Measurements from ENCODE around the gene LSM14B.

The LSM14B gene

DNA sequence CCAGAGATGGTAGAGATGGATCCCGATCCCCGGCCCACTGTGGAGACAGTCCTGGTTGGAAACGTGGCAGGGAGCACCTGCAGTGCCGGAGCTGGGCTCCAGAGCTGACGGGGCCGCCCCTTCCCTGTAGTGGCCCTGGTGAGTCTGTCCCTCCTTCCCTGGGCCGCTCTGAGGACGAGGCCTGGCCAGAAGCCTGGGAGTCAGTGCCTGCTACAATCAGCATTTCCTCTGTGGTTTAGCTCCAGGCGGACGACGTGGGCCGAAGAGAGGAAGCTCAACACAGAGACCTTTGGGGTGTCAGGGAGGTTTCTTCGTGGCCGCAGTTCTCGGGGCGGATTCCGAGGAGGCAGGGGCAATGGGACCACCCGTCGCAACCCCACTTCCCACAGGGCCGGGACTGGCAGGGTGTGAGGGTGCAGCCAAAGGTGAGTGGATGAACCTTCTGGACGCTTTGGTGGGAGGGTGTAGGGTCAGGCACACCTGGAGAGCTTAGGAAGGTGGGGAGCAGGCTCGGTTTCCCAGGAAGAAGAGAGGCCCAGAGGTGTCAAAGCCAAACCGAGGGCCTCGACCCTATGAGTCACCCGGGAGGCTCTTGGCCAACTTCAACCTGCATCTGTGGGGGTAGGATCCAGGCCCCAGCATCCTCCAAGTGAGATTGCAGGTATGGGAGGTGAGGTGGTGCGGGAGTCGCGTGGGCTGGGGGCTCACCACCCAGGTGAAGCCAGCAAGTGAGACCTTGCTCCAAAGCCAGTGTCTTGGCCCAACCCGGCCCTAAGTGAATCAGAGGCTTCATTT is 11.0 kb downstream of the LSM14B start:
- peak; percentile 54 to 80 for DNase-seq

DNA sequence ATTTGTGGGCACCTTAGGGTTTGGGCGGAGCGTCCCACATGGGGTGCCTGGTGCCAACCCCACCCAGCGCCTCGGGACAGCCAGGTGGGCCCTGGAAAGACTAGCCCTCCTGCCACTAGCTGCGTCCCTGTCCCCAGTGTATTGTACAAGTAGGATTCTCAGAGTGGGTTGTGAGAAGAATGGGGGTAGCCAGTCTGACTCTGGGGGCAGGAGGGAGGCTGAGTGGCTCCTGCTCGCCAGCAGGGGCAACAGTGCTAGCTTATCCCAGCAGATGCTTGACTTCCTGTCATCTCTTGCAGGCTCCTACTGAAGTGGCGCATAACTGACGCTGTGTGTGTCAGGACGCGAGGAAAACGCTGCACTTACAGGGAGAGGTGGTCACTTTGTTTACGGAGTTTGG is 11.6 kb downstream of the LSM14B start:
- DNase-seq = peak; percentile 60

DNA sequence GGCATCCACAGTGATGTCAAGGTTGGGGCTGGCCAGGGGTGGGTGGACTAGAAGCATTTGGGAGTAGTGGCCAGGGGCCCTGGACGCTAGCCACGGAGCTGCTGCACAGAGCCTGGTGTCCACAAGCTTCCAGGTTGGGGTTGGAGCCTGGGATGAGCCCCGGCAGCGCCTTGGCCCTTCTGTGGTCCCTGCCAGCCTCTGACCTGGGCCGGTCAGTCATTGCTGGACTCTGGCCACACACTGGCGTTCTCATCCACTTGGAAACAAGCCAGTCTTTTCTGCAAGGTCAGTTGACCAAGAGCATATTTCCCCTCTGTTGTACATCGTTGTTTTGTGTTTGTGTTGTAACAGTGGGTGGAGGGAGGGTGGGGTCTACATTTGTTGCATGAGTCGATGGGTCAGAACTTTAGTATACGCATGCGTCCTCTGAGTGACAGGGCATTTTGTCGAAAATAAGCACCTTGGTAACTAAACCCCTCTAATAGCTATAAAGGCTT is 12.5 kb downstream of the LSM14B start:
- DNase-seq = no peak

DNA sequence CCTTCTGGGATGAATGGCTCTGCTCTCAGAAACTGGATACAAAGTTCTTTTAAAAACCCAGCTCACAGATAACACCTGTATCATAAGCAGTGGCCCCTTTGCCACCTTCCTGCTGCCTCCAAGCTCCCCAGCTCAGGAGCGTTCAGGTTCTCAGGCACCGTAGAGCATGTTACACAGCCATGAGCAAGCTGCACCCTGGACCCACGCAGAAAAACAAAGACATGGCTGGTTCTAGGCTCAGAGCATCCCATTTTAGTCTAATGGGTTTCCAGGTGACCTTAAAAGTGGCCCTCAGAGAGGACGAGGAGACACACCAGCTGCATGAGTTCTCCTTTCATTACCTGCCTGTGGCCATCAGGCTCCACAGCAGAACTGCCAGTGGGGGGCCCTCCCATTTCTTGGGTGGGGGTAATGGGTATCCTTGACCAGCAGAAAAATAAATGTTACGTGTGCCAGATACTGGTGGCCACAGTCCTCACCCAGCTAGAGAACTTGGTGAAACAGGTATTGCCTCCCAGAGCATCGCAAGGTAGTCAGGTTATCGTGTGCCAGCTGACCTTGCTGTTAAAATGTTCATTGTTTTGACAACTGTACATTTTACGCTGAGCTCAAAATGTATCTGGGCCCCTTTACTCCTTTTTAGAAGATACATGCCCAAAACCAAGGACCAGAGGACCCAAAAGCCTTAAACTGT is 13.4 kb downstream of the LSM14B start:
- DNase-seq = no peak

DNA sequence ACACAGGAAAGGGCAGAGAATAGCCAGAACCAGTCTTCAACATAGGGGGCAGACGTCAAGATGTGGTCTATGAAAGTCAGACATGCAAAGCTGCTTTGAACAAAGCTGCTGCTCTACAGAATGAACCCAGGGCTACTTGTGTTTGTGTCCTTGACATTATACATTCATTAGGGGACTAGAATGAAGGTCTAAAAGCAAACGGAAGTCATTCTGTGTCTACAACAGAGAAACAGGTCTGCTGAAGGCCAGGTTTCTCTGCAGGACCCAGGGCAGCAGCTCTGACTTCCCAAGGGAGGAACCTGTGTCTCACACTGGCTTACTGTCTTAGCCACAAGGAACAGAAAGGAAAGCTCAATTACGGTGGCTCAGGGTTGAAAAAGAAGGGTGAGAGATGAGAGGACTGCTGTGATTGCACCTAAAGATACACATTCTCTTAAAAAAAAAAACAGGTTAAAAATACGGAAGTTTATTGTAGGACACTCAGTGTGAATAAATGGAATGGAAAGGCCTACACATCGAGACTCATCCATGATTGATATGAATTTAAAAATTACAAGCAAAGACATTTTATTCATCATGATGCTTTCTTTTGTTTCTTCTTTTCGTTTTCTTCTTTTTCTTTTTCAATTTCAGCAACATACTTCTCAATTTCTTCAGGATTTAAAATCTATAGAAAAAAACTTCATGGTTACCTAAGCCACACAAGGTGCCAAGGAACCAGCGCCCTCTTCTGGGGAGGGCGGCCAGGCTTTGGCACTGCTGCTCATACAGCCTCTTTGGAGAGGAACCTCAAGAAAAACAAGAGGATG is 14.2 kb downstream of the LSM14B start:
- DNase-seq = peak; percentile 63 to 84

DNA sequence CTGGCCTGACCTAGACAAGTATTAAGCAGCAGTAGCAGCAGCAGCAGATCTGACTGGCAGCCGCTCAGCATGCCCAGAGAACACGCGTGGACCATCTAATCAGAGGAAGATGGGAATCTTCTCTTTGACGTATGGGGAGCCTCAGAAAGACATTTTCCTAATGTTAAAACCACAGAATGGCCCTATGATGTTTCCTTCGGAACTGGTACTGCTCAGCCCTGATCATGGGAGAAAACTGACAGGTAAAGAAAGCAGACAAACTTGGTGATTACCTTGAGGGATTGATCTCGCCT is 14.8 kb downstream of the LSM14B start:
- no peak for DNase-seq

DNA sequence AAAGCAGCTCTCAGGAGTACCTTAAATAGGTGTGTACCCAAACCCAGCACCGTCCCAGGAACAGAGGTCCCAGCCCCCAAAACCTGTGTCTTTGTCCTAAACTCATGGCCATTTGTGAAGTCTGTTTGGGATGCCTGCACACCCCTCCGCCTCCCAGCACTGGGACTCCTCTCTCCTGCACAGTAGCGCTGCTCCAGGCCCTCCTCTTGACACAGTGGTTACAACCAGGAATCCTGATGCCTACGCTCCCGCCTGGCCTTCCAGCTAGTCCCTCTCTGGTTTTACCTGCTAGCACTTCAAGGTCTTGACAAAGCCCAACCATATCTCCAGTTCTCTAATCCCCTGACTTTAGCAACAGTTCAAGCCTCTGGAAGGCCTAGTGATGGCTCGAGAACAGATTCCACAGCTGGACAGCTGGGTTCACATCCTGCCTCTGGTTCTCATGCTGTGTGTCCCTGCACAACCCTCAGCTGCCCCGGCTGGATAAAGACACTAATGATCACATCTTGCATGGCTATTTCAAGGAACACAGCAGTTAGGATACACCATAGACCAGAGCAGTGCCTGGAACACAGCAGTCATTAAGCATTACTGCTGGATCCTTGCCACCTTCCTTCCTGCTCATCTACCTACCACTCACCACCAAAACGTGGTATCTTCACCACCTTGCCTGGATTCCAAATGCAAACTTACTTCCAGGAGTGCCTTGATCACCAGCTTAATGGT is 15.4 kb downstream of the LSM14B start:
- no peak for DNase-seq

DNA sequence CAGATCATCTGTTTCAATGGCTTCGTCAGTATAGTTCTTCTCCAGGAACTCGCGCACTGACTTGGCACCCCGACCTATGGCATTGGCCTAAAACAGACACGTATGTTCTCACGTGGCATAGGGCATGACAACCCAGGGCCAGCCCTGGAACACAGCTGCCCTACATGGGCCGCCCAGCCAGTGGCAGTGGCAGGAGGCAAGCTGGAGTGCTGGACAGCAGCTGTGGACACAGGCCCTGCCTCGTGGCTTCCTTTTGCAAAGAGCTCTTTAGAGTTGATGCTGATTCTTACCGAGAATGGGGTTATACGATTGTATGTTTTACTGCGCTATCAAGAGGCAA is 15.9 kb downstream of the LSM14B start:
- no peak for DNase-seq

DNA sequence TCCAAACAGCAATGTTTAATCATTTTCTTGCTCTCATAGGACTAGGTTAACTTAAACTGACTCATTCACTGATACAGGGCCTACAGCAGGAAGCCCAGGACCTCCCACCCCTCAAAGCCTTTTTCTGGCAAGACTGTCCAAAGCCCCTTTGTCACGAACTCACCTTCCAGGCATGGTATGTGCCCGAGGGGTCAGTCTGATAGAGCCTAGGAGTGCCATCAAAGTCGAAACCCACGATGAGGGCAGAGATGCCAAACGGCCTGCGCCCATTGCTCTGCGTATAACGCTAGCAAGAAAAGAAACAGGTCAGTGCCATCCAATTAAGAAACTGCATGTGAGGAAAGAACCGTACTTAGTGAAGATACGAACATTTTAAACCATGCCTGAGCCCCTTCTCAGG is 16.6 kb downstream of the LSM14B start:
- DNase-seq = no peak

DNA sequence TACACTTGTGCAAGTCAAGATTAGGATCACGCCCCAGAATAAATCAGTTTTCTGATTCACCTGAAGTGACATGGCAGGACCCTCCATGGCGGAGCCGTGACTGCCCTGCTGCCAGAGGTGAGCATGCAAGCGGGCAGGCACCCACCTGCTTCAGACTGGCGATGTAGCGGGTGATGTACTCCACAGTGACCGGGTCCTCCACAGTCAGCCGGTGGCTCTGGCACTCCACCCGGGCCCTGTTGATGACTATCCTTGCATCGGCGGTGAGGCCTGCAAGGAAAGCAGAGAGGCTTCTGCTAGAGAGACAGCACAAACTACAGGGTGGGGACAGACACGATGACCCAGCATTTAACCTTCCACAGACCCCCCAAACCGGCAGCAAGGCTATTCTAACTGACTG is 17.4 kb downstream of the LSM14B start:
- DNase-seq = no peak

DNA sequence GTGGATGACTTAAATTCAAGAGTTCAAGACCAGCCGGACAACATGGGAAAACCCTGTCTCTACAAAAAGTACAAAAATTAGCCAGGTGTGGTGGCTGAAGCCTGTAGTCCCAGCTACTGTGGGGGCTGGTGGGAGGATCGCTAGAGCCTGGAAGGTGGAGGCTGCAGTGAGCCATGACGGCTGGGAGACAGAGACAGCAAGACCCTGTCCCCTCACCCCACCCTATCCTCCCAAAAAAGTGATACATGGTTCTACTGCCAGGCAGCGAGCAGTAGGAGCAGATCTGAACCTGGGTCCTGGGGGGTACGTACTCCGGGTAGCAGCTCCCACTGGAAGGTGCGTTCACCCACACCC is 18.7 kb downstream of the LSM14B start:
- no peak for DNase-seq

DNA sequence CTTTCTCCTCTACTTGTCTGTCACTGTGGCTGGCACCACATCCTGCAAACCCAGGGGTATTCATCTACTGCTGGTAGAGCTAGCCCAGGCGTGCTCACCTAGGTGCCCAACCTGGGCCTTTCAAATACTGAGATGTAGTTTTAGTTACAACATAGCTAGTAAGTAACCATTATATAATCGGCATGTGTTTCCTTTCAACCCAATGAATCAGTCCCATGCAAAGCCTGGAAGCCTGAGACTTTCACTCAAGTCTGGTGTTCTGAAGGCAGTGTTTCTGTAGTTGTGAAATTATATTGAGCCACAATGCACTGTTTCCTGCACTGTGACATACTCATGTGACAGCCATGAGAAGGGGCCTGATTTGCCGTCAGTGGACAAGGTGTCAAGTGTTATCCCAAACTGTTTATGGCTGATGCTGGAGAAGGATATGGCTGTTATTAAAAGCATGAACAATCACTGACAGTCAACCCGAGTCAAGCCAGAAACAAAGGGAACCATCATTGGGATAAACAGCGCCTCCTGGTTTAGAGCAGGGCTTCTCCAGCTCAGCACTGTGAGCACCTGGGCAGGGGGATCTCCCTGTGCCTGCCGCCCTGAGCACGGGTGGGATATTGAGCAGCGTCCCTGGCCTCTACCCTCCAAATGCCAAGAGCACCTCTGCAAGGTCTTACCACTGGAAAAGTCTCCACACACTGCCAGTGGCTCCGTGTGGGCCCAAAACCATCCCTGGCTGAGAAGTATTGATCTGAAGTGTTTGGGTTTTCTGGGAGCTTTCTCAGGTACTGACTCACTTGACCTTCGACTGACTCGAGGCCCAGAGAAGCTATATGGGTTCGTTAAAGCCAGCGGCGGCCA is 19.3 kb downstream of the LSM14B start:
- DNase-seq = peak; percentile 34 to 42

DNA sequence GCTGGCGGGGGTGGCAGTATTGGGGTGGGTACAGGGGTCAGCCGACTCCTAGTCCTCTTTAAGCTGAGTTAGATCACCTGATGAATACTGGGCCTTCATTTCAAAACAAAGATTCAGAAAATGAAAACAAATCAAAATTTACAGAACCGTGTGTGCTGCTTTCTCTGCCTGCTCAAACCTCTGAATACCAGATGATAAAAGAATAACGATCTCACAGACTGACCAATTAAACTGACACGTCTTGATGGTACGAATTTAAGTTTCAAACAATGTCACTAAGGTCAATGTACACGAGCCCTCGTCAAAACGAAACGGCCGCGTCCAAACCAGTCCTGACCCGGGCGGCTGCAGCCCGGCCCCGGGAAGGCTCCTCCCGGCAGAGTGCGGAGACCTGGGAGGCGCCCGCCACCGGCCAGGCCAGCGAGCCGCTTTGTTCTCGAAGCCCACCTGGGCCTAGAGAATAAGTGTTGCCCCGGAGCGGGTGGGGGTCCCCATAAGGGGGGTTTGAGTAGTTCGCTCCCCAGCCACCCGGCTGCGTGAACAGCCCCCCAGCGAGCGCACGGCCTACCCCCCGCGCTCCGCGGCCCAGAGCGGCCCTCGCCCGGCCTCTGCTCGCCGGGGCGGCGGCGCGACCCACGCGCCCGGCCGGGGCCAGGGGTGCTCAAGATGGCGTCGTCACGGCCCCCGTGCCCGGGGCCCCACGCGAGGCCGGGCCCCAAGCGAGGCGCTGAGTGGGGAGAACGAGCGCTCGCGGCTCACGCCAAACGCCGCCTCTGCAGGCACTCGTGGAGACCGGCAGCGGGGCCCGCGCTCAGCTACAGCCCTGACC is 20.2 kb downstream of the LSM14B start:
- no peak for DNase-seq

DNA sequence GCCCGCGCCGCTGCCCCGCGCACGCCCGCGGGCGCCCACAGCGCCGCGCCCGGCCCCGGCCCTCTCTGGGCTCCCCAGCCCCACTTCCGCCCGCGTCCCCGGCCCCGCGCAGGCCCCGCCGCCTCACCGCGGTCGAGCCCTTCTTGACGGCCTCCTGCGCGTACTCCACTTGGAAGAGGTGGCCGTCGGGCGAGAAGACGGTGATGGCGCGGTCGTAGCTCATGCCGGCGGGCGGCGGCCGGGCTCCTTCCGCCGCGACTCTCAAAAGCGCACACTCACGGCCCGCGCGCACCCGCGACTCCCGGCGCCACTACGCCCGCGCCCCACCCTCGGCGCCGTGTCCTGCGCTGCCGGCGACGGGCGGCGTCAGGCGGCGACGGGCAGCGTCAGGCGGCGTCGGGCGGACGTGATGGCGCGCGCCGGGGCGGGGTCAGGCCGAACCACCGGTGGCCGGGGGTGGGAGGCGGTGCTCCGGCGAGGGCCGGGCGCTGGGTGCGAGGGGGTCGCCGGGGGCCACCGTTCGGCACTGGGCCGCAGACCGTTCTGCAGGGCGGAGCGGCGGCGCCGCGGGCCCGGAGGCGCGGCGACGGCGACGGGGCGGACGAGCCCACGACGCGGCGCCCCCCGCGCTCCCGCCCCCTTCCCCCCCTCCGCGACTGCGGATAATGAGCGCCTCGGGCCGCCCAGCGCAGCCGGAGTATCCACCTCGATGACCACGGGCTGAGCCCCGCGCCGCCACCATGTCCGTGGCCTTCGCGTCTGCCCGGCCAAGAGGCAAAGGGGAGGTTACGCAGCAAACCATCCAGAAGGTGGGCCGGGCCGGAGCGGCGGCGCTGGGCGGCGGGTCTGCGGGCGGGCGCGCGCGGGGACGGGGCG is 21.0 kb downstream of the LSM14B start, which contains the start of the genes PSMA7 and SS18L1:
Gene PSMA7 (minus strand): TSS at position 314 of the 876 bp plus-strand sequence. CDS start 91 bp downstream, at position 223.
Gene SS18L1 (plus strand): TSS at position 689 of the 876 bp plus-strand sequence. CDS start 52 bp downstream, at position 741.
- DNase-seq = peak; percentile 77 to 84

DNA sequence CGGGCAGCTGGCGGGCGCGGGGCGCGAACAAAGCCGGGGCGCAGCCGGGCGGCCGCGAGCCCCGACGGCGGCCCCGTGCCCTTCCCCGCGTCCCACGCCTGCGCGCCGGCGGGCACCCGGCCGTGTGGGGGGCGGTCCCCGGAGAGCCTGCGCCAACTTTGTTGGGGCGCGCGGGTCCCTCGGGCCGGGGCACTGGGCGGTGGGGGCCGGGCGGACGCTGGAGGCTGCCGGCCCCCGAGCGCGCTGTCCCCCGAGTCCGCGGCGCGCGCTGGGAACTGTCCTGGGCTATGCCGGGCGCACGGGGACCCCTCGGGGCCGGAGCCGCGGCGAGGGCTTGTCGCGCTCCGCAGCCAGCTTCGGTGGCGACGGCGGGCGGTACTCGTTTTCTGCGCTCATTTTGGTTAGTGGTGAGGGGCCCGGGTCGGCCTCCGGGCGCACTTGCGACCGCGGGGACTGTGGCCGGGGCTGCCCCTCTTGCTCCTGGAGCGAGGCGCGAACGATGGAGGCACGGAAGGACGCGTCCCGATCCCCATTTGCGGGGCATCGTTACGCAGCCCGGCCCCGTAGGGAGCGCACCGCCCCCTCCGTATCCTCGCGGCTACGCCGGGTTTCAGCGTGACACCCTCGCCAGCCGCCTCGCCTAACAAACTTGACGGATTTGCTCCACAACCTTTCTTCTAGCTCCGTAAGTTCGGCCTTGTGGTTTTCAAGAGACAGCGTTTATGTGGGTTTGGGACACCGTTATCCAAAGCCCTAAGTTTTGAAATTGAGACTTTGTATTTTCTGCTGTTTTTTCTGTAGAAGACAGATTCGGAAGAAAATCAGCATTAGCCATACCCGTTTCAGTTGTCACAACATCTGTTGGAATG is 21.9 kb downstream of the LSM14B start:
- peak; percentile 57 to 68 for DNase-seq

DNA sequence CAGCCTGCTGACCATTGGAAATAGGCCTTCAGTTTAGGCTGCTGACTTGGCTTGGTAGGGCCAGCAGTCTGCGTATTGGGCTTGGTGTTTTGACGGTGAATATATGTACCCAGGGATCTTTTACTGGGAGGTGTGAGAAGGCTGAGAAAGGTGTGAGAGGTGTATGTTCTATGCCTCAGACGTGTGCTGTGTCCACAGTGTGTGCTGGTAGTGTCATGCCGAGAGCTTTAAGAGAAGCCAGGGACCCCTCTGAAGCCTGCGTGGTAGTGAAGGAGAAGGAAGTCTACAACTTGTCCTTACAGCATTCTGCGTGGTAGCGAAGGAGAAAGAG is 23.4 kb downstream of the LSM14B start:
- no peak for DNase-seq

DNA sequence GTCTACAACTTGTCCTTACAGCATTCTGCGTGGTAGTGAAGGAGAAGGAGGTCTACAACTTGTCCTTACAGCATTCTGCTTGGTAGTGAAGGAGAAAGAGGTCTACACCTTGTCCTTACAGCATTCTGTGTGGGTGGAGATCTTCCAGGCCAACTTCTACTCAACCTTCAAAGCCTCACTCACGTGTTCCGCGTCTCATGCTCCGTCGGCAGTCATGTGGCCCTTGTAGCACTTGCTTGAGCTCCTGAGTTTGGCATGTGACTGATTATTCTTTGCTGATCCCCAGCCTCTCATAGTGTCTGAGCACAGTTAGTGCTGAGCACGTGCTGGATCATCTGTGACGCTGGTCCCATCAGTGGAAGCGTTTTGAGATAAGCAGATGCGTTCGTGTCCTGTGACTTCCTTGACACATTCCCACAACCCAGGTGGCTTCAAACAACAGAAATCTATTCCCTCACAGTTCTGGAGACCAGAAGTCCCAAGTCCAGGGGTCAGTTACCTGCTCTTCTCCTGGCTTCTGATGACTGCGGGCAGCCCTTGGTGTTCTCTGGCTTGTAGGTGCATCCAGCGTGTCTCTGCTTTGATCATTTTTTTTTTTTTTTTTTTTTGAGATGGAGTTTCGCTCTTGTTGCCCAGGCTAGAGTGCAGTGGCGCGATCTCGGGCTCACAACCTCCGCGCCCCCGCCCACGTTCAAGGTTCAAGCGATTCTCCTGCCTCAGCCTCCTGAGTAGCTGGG is 23.9 kb downstream of the LSM14B start:
- DNase-seq = no peak

DNA sequence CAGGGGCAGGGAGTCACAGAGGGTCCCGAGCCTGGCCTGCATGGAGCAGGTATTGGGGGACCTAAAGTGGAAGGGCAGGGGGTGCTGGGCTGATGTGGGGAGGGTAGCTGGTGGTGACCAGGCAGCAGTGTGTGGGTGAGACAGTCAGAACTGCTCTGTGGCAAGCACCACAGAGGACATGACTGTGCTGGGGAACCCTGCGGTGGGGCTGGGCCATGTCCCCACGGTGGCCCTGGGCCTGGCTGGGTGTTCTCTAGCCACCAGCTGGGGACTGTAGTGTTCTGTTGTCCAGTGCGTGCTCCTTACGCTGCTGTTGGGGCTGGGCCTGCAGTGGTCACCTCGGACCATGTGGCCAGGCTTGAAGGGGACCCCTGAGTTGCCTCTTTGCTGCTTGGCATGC is 24.9 kb downstream of the LSM14B start:
- no peak for DNase-seq

Measured in Kasumi-1 (cell line).